Hematopoietic multipotent progenitor cell treated with erythropoietin and hydrocortisone succinate and interleukin-3 and kit ligand, for 8 days (in vitro differentiated cells): Measurements from ENCODE around the gene HAPLN2.
"Not testable (repeated sequence)": the region's sequence is repeated elsewhere in the genome, so short reads cannot be mapped to it uniquely, and the experiment has no call there.

Experiments used
- DNase-seq: peaks from one replicate; pipeline ENCODE4 v3.0.0-alpha.2; 2015

HAPLN2 gene

DNA sequence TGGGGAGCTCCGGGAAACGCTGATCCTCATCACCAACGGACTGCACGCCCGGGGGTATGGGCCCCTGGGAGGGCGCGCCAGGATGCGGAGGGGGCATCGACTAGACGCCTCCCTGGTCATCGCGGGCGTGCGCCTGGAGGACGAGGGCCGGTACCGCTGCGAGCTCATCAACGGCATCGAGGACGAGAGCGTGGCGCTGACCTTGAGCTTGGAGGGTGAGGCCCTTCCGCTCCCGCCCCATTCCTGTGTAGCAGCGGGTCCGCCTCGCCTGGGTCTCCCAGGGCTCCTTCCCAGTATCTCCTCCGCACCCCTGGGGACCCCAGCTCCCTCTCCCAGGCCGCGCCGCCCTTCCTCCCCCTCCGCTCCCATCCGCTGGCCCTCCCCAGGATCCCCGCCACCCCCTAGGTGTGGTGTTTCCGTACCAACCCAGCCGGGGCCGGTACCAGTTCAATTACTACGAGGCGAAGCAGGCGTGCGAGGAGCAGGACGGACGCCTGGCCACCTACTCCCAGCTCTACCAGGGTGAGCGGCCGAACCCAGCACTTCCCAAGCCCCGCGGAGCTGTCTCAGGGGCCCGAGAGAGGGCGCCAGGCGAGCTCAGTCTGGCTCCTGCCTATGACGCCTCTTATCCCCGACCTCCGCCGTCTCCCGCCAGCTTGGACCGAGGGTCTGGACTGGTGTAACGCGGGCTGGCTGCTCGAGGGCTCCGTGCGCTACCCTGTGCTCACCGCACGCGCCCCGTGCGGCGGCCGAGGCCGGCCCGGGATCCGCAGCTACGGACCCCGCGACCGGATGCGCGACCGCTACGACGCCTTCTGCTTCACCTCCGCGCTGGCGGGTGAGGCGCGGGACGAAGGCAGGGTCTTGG is 5.0 kb downstream of the HAPLN2 start:
- peak; percentile 58 for DNase-seq

DNA sequence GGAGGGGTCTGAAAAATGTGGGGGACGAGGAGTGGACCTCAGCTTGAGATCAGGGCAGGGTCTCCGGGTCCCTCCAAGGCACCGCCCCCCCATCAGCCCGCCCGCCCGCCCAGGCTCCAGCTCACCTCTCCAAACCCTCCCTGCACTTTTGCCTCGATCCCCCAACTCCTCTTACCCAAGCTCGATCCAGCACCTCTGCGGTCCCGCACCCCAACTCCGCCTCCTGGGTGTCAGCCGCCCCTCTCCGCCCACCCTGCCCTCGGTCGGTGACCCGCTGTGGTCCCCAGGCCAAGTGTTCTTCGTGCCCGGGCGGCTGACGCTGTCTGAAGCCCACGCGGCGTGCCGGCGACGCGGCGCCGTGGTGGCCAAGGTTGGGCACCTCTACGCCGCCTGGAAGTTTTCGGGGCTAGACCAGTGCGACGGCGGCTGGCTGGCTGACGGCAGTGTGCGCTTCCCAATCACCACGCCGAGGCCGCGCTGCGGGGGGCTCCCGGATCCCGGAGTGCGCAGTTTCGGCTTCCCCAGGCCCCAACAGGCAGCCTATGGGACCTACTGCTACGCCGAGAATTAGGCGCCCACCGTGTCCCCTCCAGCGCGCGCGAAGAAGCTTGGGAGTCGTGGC is 5.7 kb downstream of the HAPLN2 start:
- no peak for DNase-seq

DNA sequence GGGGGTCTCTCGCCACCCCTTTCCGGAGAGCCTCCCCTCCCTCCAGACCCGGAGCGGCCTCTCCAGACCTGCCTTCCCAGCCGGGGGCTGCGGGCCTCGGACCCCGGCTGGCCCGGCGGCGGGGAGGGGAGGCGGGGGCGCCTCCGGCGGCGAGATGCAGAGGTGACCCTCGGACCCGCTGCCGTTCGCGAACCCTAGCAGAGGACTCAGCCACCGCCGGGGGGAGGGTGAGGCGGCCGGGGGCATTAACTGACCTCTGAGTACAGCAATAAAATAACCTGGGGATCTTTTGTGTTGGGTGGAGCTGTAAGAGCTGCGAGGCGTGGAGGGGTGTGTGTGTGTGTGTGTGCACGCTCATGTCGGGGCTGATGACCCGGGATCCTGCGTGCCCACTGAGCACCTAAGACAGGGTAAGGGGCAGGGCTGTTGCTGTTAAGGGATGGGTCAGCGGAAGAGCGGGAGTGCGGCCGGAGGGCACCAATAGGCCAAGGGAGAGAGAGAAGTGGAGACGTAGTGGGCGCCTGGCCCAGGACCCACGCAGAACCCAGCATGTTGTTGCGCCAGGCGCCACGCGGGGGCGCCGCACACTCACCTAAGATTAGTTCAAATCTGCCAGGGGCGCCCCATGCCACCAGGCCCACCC is 6.3 kb downstream of the HAPLN2 start:
- peak; percentile 46 for DNase-seq

DNA sequence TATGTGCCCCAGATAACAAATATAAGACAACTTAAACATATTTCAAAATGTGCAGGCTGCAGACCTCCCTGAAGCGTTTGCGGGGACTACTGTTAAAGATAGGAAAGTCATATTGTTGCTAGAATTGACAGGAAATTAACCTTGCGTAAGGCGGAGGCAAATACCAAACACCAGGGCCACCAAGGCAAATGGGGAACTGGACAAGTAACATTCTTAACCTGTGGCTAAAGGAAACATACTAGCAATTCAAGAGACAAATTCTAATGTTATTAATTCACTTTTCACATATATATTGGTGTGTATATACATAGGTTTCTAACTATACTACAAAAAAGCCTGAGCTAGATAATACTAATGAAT is 6.8 kb downstream of the HAPLN2 start:
- no peak for DNase-seq

DNA sequence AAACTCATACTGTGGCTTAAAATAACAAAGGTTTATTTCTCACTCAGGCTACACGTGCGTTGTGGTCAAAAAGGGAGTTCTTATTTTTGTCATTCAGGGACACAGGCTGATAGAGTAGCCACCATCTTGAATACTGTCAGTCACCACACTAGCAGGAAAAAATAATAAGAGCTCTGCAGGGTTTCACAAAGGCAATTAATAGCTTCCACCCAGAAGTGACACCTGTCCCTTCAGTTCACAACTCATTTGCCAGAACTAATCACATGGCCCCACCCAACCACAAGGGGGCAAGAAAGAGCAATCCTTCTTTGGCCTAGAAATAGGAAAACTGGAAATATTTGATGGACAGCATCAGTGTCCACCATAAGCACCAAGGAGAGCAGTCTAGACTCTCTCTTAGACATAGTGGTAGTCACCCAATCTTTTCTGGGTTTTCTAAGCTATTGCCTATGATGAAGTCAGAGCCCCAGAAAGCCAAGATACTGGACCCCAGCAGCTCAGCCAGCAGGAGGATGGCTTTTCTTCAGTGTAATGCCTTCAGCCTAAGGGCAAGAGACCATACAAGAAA is 8.2 kb downstream of the HAPLN2 start:
- DNase-seq = peak; percentile 69

DNA sequence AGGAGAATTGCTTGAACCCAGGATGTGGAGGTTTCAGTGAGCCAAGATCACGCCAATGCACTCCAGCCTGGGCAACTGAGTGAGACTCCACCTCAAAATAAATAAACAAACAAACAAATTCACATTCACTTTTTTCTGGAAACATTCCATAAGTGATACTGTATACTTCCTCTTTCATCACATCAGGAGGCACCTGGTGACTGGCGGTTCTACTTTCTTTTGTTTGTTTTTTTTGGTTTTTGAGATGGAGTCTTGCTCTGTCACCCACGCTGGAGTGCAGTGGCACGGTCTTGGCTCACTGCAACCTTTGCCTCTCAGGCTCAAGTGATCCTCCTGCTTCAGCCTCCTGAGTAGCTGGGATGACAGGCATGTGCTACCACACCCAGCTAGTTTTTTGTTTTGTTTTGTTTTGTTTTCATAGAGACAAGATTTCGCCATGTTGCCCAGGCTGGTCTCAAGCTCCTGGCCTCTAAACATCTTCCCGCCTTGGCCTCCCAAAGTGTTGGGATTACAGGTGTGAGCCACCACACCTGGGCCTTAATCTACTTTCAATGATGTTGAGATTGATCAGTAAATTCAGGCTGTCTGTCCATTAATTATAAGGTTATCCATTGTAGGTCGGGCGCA is 10.7 kb downstream of the HAPLN2 start:
- no peak for DNase-seq

DNA sequence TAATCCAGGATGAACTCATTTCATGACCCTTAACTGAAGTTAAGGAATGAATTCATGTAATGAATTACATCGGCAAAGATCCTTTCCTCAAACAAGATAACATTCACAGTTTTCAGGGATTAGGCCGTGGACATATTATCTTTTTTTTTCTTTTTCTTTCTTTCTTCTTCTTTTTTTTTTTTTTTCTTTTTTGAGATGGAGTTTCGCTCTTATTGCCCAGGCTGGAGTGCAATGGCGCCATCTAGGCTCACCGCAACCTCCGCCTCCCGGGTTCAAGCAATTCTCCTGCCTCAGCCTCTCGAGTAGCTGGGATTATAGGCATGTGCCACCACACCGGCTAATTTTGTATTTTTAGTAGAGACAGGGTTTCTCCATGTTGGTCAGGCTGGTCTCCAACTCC is 11.9 kb downstream of the HAPLN2 start:
- not testable (repeated sequence) for DNase-seq

DNA sequence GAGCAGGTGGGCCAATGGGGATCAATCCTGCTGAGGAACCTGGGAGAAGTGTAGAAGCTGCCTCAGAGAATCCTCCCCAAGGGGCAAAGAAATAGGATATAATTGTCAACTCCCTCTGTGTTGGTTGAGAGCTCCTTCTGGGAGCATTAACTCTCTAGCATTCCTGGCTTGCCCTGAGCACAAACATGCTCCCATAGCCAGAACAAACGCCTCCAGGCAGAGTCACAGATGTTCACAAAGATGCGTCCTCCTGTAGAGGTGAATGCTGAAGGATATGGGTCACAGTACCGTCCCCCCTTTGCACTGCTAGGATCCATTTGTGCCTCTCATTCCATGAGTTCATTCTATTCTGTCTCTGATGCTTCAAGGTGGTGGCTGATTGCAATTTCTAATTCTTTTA is 13.1 kb downstream of the HAPLN2 start:
- DNase-seq = no peak

DNA sequence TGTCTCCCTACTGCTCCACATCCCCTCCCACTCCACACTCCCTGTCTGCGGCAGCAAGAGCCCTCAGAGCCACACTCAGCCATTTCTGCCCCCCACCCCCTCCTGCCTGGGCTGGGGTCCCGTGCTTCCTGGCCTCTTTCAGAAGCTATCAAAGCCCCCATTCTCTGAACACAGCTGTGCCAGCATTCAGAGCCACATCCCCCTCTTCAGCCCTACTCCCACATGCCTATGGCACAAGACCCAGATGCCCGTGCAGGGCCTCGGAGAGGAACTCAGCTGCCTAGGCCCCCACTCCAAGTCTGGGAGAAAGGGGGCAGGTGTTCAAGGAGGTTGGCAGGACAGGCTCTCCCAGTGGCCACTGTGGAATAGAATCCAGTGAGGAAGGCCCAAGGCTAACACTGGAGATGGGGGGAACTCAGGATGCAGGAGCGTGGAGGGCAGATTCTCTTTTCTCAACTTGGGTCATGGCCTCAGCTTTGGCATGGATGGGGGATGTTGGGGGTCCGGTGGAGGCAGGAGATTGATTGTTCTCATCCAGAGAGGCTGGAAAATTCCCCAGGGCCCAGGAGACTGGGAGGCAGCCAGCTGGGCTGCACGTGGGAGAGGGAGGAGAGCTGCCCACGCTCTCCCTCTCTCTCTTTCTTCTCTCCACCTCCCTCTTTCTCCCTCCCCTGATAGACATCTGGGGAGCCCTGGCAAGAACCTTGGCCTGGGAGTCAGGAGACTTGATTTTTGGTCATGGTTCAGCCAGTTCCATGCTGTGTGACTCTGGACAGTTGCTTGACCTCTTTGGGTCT is 19.2 kb downstream of the HAPLN2 start:
- no peak for DNase-seq

DNA sequence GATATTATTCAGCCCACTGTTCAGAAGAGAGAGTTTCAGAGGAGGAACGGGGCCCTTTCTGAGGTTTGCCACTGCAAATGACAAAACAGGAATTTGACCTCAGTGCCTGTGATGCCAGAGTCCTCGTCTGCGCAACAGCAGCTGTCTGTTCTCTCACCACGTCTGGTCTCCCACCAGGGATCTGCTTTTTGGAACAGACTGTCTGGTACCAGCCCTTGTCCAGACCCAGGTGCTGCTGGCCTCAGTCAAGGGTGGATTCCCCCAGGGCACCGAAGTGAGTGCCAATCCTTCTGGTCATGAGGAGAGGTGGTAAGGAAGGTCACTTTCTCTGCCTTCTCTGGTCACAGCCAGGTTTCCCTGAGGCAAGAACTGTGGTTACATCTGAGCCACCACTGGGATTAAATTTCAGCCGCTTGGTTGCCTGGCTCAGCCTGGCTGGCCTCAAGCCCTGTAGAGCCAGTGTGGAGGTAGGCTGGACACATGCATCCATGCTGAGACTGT is 20.4 kb downstream of the HAPLN2 start:
- no peak for DNase-seq

DNA sequence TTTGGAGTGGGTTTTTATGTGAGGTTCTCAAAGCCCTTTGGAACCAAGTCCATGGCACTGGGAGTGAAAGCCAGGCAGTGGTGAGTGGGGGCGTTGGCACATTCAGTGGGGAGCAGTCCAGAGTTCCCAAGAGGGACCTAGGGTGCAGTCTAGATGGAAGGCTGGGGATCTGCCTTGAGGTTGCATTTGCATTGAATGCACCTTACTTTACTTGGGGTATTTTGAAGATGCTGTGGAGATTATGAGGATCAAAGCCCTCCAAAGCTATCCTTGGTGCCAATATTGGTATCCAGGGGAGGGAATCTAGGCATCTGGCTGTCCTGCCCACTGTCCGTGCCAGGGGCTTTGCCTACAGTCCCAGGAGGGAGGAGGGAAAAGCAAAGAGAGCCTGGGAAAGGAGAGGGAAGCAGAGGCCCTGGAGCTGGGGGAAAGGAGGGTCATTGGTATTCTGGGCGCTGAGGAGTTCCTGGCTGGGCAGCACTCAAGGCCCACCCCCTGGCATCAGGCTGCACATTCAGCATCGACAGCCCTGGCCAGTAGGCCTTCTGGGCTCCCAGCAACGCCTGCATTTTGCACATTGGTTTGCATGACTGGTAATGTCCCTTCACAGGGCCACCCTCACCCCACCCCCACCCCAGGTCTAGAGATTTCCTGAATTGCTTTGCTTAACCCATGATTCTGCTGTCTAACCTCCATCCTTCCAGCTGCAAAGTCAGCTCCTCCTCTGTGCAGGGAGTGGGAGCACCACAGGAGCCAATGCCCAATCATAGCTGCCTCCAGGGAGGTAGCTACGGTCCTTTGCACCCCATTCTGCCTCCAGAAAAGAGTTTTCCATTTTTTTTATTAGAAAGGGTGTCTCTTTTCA is 21.9 kb downstream of the HAPLN2 start:
- no peak for DNase-seq

DNA sequence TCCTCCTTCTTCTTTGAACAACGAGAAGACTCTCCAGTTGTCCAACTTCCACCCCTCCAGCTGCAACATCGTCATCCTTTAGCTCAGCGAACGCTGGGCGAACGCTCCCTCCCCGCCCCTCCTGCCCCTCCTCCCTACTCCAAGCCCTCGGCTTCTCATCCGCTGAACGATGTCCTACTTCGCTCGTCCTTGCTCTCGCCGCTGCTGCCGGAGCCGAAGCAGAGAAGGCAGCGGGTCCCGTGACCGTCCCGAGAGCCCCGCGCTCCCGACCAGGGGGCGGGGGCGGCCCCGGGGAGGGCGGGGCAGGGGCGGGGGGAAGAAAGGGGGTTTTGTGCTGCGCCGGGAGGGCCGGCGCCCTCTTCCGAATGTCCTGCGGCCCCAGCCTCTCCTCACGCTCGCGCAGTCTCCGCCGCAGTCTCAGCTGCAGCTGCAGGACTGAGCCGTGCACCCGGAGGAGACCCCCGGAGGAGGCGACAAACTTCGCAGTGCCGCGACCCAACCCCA is 22.6 kb downstream of the HAPLN2 start, which contains the start of gene BCAN:
TSS of gene BCAN (plus strand) at position 357 of the 504 bp plus-strand sequence. CDS start 3,938 bp downstream, outside the sequence.
- no peak for DNase-seq

DNA sequence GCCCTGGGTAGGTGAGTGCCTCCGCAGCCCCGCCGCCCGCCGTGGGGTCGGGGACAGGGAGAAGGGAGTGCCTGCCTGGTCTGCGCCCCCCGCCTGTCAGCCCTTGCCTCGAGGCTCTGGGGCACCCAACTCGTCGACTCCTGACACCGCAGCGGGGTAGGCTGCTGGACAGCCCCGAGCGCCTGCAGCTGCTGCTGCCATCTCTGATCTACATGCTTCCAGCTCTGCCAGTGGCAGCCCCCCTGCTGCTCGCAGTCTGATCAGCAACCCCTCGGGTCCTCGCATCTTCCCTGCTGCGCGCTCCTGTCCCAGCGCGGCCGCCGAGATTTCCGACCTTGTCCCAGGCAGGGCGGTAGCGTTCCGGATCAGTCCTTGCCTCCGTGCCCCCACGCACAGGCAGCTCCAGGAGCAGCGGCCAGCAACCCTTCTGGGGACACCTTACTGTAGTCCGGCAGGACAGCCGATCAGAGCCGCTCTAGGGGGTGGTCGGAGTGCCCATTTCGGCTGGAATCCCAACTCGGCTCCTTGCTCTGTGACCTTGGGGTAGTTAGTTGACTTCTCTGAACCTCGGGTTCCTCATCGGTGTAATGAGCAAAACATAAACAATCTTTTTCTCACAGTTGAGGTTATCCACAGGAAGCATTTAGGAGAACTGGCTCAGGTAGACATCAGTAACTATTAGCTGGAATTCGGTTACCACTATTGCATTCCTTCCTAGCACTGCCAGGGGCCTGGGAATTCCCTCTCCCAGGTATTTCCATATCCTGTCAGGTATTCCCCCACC is 23.2 kb downstream of the HAPLN2 start:
- DNase-seq = no peak

DNA sequence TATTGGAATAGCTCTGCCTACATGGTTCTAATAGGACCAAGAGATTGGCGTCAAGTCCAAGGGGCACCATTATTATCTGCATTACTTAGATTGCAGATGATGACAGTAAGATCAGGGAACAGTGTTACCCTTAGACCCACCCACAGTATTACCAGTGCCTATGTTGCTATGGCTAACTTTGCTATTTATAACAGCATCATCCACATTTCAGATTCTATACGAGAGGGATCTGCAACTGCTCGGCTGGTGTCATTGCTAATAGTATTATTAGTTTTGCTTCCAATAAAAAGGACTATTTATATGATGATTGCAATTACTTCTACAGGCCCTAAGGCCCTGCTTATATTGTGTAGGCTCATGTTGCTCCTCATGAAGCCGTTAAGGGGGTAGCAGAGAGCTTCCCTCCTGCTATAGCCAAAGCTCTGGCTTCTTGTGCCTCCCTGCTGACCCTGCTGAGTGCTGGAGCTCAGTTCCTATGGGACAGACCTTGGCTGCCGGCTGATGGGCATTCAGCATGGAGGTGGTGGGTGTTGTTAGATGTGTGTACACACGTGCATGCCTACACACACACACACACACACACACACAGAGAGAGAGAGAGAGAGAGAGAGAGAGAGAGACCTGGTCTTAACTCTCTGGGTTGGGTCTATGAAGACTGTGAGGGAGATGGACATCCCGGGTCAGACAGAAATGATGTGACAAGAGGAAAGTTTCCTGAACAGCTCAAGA is 24.0 kb downstream of the HAPLN2 start:
- DNase-seq = no peak

DNA sequence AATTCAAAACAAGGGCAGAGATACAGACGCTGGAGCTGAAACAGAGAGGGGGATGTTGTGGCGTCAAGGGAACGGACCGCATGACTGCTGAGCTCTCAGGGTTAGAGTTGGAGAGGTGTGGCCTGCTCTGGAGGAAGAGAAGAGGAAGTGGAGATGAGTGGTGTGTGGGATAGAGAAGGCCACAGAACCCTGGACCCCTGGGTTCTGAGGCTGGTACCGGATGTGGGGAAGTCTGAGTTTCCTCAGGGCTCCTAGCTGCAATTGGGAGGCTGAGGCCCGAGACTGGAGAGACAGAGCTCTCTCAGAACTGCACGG is 24.5 kb downstream of the HAPLN2 start:
- DNase-seq = peak; percentile 24

DNA sequence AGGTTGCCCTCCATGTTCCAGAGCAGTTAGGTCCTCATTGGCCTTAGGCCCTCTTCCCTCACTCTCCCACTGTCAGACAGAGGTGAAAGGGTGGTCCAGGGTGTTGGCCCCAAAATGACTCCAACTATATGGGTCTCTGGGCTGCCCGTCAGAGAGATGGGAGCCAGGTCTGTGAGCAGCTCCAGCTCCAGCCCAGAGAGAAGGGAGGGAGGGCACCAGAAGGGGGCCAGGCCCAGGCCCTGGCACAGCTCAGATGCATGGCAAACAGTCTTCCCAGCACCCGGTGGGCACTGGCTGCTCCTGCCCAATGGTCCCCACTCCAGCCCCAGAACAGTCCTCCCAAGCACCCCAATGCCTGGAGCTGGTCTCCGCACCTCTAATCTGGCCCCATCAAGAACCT is 24.9 kb downstream of the HAPLN2 start:
- DNase-seq = no peak

DNA sequence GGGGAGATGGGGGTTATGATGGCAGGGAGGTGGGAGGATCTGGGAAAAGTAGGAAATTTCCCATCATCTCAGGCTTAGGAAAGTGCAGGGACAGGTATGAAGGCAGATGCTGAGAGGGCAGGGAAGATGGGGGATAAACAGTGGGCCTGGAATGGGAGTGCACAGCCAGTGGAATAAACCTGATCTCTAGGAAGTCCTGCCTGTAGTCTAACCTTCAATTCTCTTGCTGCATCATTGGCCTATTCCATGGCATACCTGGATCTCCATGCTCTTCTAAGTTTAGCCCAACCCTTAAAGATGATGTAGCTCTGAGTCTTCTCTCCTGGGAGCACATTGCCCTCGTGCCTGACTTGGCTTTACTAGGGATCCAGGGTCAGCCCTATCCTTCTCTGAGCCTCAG is 25.4 kb downstream of the HAPLN2 start:
- DNase-seq = no peak

DNA sequence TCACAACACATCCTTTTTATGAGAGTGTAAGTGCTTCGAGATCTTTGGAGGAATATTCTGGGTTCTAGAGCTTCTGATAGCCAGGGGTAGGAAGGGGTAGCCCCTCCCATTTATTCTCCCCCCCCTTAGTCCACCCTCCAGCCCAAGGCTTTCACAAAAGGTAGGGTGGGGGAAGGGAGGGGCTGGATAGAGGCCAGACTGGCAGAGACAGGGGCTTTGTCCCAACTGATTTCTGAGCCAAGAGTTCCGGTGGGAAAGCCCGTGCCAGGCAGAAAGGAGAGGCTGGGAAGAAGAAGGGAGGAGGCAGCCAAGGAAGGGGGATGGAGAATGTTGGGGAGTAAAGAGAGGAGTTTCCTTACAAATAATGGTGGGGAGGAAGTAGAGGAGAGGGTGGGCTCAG is 25.8 kb downstream of the HAPLN2 start:
- DNase-seq = no peak

DNA sequence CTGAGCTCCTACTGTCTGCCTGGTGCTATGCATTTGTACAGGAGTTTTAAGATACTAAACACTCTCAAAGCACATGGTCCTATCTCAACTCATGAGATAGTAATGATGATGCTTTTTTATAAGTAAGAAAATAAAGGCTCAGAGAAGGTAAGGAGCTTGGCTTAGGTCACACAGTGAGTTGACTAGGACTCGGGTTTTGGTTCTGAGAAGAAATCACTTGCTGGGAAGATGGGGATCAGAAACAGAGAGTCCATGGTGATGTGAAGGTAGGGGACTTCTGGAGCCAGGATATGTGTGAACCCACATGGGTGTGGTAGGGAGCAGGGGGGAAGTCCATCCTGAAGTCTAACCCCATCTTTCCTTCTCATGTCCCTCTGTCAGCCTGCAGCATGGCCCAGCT is 26.5 kb downstream of the HAPLN2 start:
- no peak for DNase-seq
